Measurements from ENCODE around the gene PKD2. TPM values are rescaled to one million over a fixed set of nuclear protein-coding genes. Genes with fewer than 3 reads are reported as not detected.
"Not testable (repeated sequence)": the region's sequence is repeated elsewhere in the genome, so short reads cannot be mapped to it uniquely, and the experiment has no call there.

Gene PKD2
- total RNA-seq, 1 donor from 2014 or later: 37.0 TPM

DNA sequence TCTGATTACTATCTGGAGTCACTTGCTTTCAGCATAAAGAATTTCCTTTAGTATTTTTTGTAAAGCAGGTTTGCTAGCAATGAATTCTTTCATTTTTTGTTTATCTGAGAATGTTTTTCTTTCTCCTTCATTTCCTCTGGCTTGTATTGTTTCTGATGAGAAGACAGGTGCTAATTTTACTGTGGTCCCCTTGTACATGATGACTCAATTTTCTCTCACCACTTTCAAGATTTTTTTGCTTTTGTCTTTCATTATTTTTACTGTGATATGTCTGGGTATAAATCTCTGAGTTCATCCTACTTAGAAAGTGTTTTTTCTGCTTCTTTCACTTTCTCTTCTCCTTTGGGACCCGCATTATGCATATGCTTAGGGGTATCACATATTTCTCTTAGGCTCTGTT is 62.6 kb downstream of the PKD2 start:
- no peak for DNase-seq (ENCODE audit: low spot score)

- DNase-seq (ENCODE audit: low spot score): no peak
Measured at GRCh38 chr4:88075336-88075735, 67.9 kb downstream of the PKD2 start.

- no peak for DNase-seq (ENCODE audit: low spot score)
Measured at GRCh38 chr4:88077911-88078524, 70.6 kb downstream of the PKD2 start.

GRCh38 chr4:88078579-88078978 is 71.1 kb downstream of the PKD2 start:
- DNase-seq (ENCODE audit: low spot score): no peak

- no peak for DNase-seq (ENCODE audit: low spot score)
Measured at GRCh38 chr4:88080626-88081025, 73.2 kb downstream of the PKD2 start.

DNA sequence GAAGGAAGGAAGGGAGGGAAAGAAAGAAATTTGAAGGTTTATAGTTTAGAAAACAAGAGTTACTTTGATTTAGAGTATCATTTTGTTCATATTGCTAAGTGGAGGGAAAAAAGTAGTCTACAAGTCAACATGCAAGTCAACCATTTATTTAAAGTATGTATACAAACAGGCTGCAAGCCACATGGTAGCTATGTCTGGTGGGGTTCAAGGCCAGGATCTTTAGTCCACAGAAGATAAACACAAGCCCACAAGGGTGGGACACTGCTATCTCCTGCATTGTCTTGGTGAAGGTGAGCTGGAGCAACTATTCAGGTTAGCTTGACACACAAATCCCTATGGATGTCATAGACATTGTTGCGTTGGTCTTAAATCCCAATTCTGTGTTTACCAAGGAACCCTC is 79.6 kb downstream of the PKD2 start:
- no peak for DNase-seq (ENCODE audit: low spot score)

DNA sequence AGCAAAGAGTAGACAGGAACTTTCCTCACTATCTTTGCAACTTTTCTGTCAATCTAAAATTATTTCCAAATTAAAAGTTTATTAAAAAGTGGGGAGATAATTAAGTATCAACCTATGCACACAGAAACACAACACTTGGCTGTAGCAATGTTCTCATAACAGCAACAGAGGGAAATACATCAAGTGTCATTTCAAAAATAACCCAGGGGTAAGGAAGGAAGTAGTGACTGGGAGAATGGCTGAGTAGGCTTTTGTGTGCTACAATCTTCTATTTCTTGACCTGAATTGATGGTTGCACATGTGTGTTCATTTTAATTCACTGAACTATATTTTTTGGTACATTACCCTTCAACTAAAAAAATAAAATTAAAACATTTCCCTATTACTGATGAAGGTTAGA is 83.5 kb downstream of the PKD2 start:
- DNase-seq (ENCODE audit: low spot score): no peak

GRCh38 chr4:88091378-88091777 is 83.9 kb downstream of the PKD2 start:
- DNase-seq (ENCODE audit: low spot score): no peak

- DNase-seq (ENCODE audit: low spot score): no peak
Measured at GRCh38 chr4:88093874-88094273, 86.4 kb downstream of the PKD2 start.

DNA sequence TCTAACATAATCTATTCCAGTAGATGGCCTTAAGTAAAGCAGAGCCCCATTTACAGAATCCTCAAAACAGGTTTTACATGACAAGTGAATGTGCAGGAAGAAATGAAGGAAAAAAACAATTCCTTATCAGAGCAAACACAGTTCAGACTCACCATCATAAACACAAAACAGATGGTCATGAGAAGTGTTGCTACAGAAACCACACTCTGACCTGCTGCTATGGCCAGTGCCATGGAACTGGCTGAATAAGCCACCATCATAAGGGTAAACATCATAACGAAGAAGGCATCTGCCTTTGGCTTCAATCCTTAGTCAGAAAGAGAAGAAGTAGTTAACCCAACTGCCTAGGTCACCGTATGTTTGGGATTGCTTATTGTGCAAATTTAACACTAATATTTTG is 89.9 kb downstream of the PKD2 start:
- DNase-seq (ENCODE audit: low spot score): no peak

- DNase-seq (ENCODE audit: low spot score): no peak
Measured at GRCh38 chr4:88097781-88098180, 90.3 kb downstream of the PKD2 start.

- no peak for DNase-seq (ENCODE audit: low spot score)
Measured at GRCh38 chr4:88098993-88099752, 91.7 kb downstream of the PKD2 start.

DNA sequence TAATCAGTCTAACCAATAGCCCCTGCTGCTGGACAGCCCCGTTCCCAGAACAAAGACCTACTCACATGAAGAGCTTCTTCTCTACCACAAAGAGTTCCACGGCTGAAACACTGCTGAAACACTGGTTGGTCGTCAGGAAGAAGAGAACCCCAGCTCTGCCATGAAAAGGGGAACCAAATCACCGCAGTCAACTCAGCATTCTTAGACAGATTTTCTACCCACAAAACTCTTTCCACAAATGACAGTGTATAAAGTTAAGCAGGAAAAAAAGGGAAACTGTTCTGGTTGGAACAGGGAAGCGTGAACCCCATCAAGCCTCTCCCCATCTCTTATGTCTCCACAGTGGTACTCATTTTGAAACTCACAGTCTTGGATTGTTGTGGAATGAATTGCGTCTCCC is 93.7 kb downstream of the PKD2 start:
- no peak for DNase-seq (ENCODE audit: low spot score)

- no peak for DNase-seq (ENCODE audit: low spot score)
Measured at GRCh38 chr4:88102026-88102425, 94.6 kb downstream of the PKD2 start.

DNA sequence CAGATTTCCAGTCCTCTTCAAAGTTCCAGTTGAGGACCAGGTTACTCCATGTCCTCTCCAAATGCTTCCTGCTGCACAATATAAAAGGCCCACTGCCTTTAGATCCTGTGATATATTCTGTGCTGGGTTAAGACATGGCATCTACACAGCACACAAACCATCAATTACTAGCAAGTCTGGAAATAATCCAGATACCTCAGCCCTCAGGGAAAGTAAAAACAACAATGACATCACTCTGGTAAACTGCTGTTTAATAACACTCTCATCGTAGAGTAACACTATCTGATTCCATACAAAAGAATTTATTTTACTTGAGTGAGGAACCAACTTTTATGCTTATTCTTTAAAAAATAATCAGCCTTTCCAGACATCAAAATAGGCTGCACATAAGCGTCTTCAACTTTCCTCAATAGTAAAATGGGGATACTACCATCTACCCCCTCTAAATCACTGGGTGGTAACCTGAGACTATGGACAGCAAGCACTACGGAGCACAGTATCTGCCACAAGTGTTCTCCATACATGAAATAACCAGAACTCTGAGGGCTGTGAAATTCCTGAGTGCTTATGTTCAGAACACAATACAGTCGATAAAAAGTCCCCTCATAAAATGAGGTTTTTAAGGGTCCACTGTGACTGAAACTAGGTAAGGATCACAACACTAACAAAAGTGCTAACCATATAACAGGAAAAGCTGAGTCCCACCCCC is 97.6 kb downstream of the PKD2 start:
- no peak for DNase-seq (ENCODE audit: low spot score)

- no peak for DNase-seq (ENCODE audit: low spot score)
Measured at GRCh38 chr4:88106205-88106604, 98.8 kb downstream of the PKD2 start.

DNA sequence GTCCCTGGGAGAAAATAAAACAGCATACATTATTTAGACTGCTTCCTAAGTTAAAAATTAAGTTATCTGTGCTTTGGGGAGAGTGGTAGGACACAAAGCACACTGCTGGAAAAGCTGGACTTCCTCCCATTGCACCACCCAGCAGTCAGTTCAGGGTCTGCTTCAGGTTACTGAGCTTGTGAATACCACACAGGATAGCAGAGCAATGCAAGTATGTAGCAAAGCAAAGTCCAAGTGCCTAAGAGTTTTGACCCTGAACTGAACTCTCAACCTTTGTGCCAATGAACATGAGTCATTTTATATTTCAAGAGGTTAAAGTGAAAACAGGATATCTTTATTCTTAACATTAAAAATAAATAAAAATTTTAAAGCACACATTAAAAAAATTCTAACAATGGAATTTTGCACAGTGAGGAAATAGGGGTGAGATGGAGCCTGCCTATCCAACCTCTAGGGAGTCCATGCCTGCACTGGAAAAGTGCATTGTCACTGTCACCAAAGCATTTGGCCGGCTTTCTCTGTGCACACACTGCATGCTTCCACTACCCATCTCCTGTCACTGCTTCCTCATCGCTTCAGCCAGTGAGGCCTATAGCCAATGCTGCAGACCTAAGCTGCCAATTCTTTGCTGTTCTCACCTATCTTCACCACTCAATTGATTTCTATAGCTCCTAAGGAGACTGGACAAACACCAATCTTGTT is 100.1 kb downstream of the PKD2 start:
- DNase-seq (ENCODE audit: low spot score): no peak

GRCh38 chr4:88108108-88108465 is 100.7 kb downstream of the PKD2 start:
- not testable (repeated sequence) for DNase-seq (ENCODE audit: low spot score)

- no peak for DNase-seq (ENCODE audit: low spot score)
Measured at GRCh38 chr4:88108747-88109122, 101.3 kb downstream of the PKD2 start.

DNA sequence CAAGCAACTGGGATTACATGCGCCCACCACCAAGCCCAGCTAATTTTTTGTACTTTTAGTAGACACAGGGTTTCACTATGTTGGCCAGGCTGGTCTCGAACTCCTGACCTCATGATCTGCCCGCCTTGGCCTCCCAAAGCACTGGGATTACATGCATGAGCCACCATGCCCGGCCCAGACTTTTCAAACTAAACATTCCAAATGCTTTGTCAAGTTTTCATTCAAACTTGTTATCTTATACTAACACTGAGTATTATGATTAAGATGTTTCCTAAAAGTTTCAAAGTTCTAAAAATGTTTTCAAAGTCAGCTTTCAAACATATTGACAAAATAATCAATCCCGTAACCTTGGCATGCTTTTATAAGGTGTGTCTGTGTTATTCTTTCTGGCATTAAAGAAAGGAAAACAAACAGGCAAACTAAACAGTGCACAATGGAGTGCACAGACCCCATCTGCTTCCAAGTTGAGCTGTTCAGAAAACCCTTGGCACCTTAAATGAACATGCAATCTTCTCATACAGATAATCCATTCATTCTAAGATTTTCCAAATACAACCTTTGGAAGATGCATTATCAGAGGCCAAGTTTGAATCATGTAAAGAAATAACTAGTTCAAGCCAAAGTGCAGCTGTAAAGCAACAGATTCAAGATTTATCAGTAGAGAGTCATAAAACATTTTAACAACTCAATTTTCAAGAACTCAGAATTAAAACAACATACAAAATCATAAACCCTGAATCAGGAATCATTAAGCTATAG is 101.9 kb downstream of the PKD2 start:
- DNase-seq (ENCODE audit: low spot score): no peak

DNA sequence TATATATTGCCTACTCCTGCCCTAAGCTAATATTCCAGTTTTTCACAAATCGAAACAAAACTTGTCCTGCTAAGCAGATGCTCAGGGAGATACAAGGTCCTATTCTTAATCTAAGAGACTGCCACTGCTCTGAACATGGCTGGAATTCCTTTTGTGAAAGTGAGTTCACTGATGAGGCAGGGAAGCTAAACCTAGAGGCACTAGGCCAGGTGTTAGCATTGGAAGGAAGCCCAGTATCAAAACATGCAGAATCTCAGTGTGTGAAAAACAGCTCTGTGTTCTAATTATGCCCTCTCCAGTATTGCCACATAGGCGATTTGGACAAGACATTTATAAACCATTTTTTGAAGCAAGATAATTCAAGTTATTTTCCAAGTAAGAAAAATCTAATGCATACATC is 103.4 kb downstream of the PKD2 start:
- no peak for DNase-seq (ENCODE audit: low spot score)

DNA sequence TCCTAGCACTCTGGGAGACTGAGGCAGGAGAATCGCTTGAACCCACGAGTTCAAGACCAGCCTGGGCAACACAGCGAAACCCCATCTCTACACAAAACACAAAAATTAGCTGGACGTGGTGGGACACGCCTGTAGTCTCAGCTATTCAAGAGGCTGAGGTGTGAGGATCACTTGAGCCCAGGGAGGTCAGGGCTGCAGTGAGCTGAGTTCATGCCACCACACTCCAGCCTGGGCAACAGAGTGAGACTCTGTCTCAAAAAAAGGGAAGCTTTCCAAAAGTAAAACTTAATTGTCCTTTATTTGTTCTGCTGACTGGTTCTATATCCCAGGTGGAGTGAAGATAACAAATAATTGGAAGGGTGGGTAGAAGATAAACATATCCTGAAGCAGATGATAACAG is 105.4 kb downstream of the PKD2 start:
- no peak for DNase-seq (ENCODE audit: low spot score)

Data from ureter (tissue), 1 donor.